Measurements from ENCODE around the gene BMP5.

BMP5 gene

DNA sequence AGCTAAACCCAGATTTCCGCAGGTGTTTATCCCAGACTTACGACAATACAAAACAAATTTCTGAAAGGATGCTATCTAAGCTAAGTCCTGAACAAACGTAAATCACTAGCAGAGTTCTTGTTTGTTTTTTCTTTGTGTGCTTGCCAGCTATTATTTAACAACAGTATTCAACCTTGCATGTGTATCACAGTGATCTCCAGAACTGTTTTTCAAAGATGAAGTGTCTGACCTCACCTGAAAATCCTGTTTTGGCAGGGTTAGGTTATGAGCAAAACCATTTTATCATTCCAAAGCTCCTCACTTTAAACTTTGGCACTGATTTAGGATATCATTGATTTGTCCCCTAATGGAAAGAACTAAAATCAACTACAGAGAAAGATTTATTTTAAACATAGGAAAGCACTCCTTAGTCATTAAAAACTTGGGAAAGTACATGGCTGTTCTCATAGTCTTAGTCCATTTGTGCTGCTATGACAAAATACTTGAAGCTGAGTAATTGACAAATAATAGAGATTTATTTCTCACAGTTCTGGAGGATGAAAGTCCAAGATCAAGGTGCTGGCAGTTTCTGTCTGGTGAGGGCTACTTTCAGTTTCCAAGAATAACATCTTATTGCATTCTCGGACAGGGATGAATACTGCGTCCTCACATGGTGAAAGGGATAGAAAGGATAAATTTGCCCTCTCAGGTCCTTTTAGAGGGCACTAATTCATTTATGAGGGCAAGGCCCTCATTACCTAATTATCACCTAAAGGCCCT lies 20.8 kb upstream of the BMP5 start:
- no peak overlapping the region for H3K4me3 ChIP-seq (ENCODE audit: low read length)
- H3K4me2 ChIP-seq (ENCODE audit: low read depth, low read length) = no peak overlapping the region
- no peaks in the 10 kb centered on the region for H3K36me3 ChIP-seq (replicated peaks; ENCODE audit: insufficient read depth, low read length)
- H3K27ac ChIP-seq (ENCODE audit: low read length) = no peak overlapping the region
- H3K27me3 ChIP-seq (replicated peaks; ENCODE audit: insufficient read depth, low read length) = no peaks in the 10 kb centered on the region
- TF ChIP-seq, protein P1, sequence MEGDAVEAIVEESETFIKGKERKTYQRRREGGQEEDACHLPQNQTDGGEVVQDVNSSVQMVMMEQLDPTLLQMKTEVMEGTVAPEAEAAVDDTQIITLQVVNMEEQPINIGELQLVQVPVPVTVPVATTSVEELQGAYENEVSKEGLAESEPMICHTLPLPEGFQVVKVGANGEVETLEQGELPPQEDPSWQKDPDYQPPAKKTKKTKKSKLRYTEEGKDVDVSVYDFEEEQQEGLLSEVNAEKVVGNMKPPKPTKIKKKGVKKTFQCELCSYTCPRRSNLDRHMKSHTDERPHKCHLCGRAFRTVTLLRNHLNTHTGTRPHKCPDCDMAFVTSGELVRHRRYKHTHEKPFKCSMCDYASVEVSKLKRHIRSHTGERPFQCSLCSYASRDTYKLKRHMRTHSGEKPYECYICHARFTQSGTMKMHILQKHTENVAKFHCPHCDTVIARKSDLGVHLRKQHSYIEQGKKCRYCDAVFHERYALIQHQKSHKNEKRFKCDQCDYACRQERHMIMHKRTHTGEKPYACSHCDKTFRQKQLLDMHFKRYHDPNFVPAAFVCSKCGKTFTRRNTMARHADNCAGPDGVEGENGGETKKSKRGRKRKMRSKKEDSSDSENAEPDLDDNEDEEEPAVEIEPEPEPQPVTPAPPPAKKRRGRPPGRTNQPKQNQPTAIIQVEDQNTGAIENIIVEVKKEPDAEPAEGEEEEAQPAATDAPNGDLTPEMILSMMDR (IDR thresholded peaks at IDR 0.05; ENCODE audit: low read length) = no peak
- TF ChIP-seq EZH2phosphoT487 (IDR thresholded peaks at IDR 0.05; ENCODE audit: low read length) = no peak
- no peak for TF ChIP-seq EZH2 (optimal IDR thresholded peaks at IDR 0.05; ENCODE audit: low read depth, low read length)
- no peaks in the 10 kb centered on the region for H3K79me2 ChIP-seq (ENCODE audit: low read length)
- no peak overlapping the region for H2AFZ ChIP-seq (ENCODE audit: low read length)
- H3K9ac ChIP-seq (ENCODE audit: low read length) = no peak overlapping the region
- no peaks in the 10 kb centered on the region for H3K9me2 ChIP-seq (replicated peaks; ENCODE audit: insufficient read depth, low read length)
- no peak for DNase-seq
- no peaks in the 10 kb centered on the region for H3K4me1 ChIP-seq (ENCODE audit: low read length)
- no peaks in the 10 kb centered on the region for H3K9me3 ChIP-seq (replicated peaks; ENCODE audit: insufficient read depth, low read length)
- no peaks in the 10 kb centered on the region for H3F3A ChIP-seq (ENCODE audit: insufficient read depth, low read length)
- no peaks in the 10 kb centered on the region for H4K20me1 ChIP-seq (ENCODE audit: insufficient read depth, low read length)

DNA sequence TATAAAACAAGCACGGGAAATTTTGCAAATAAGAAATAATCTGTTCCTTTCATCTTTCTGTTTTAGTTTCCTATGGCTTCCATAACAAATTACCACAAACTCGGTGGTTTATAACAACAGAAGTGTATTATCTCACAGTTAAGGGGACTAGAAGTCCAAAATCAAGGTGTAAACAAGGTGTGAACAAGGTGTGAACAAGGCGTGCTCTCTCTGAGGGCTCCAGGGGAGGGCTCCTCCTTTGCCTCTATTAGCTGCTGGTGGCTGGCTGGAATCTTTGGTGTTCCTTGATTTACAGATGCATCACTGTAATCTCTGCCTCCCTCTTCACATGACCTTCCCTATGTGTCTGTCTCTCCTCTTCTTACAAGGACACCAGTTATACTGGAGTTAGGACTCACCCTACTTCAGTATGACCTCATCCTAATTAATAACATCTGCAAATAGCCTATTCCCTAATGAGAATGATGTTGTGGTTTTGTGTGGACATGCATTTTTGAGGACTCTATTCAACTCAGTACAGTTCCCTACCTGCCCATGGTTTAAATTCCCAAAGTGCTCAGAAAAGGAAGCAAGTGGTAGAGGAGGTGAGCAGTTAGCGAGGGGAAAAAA lies 17.5 kb upstream of the BMP5 start:
- H3K4me2 ChIP-seq (ENCODE audit: low read depth, low read length) = no peak overlapping the region
- H3K4me1 ChIP-seq (ENCODE audit: low read length) = peaks cover 4% of the 10 kb centered on the region; the same call in 1 of the 2 replicates
- H3K9me2 ChIP-seq (replicated peaks; ENCODE audit: insufficient read depth, low read length) = no peaks in the 10 kb centered on the region
- H3K9ac ChIP-seq (ENCODE audit: low read length) = no peak overlapping the region
- H3K79me2 ChIP-seq (ENCODE audit: low read length) = no peaks in the 10 kb centered on the region
- H2AFZ ChIP-seq (ENCODE audit: low read length) = no peak overlapping the region
- peaks cover 5% of the 10 kb centered on the region; the same call in 1 of the 2 replicates for H3F3A ChIP-seq (ENCODE audit: insufficient read depth, low read length)
- no peaks in the 10 kb centered on the region for H3K9me3 ChIP-seq (replicated peaks; ENCODE audit: insufficient read depth, low read length)
- no peak for DNase-seq
- H3K27me3 ChIP-seq (replicated peaks; ENCODE audit: insufficient read depth, low read length) = no peaks in the 10 kb centered on the region
- H3K4me3 ChIP-seq (ENCODE audit: low read length) = no peak overlapping the region
- TF ChIP-seq EZH2phosphoT487 (IDR thresholded peaks at IDR 0.05; ENCODE audit: low read length) (no peak), EZH2 (optimal IDR thresholded peaks at IDR 0.05; ENCODE audit: low read depth, low read length) (no peak)
- TF ChIP-seq, protein P1 (IDR thresholded peaks at IDR 0.05; ENCODE audit: low read length) = no peak
- no peaks in the 10 kb centered on the region for H3K36me3 ChIP-seq (replicated peaks; ENCODE audit: insufficient read depth, low read length)
- H4K20me1 ChIP-seq (ENCODE audit: insufficient read depth, low read length) = no peaks in the 10 kb centered on the region
- H3K27ac ChIP-seq (ENCODE audit: low read length) = no peak overlapping the region

DNA sequence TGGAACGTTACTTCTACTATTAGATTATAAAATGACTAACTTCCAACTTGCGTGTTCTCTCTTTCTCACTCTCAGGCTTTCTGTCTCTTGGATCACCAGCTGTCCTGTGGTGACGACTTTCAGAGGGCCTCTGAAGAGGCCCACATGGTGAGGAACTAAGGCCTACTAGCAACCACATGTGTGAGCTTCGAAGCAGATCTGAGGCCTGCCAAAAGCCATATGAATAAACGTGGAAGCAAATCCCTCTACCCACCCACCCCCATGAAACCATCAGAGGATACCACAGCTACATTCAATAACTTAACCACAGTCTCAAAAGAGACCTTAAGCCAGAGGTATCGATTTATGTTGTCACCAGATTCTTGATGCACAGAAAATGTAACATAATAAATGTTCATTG lies 13.5 kb upstream of the BMP5 start:
- DNase-seq = peak; percentile 92
- no peaks in the 10 kb centered on the region for H3K79me2 ChIP-seq (ENCODE audit: low read length)

More for the DNA sequence above, 13.5 kb upstream of the BMP5 start:
- H3K9ac ChIP-seq (ENCODE audit: low read length) = no peak overlapping the region
- H2AFZ ChIP-seq (ENCODE audit: low read length) = no peak overlapping the region
- peaks cover 4% of the 10 kb centered on the region; the same call in 1 of the 2 replicates for H3K4me1 ChIP-seq (ENCODE audit: low read length)
- no peaks in the 10 kb centered on the region for H3K36me3 ChIP-seq (replicated peaks; ENCODE audit: insufficient read depth, low read length)
- H4K20me1 ChIP-seq (ENCODE audit: insufficient read depth, low read length) = no peaks in the 10 kb centered on the region
- no peak overlapping the region for H3K4me2 ChIP-seq (ENCODE audit: low read depth, low read length)
- TF ChIP-seq EZH2phosphoT487 (IDR thresholded peaks at IDR 0.05; ENCODE audit: low read length) = no peak
- TF ChIP-seq EZH2 (optimal IDR thresholded peaks at IDR 0.05; ENCODE audit: low read depth, low read length) = no peak
- TF ChIP-seq, protein P1 (IDR thresholded peaks at IDR 0.05; ENCODE audit: low read length) = no peak
- no peaks in the 10 kb centered on the region for H3K9me2 ChIP-seq (replicated peaks; ENCODE audit: insufficient read depth, low read length)
- H3K9me3 ChIP-seq (replicated peaks; ENCODE audit: insufficient read depth, low read length) = no peaks in the 10 kb centered on the region
- peaks cover 5% of the 10 kb centered on the region; the same call in 1 of the 2 replicates for H3F3A ChIP-seq (ENCODE audit: insufficient read depth, low read length)
- peak overlapping the region; percentile 41; the same call in 1 of the 2 replicates for H3K27ac ChIP-seq (ENCODE audit: low read length)
- no peaks in the 10 kb centered on the region for H3K27me3 ChIP-seq (replicated peaks; ENCODE audit: insufficient read depth, low read length)
- H3K4me3 ChIP-seq (ENCODE audit: low read length) = no peak overlapping the region

All from MM.1S (cell line).